Smooth muscle cell (in vitro differentiated cells): ENCODE results near the gene SLC25A21. TPM values are rescaled to one million over a fixed set of nuclear protein-coding genes. Genes with fewer than 3 reads are reported as not detected.
"Not testable (repeated sequence)": the region's sequence is repeated elsewhere in the genome, so short reads cannot be mapped to it uniquely, and the experiment has no call there.

Experiments used
- DNase-seq: peaks from one replicate; lab custom pipeline; 2025; ENCODE audit not compliant: unreplicated experiment; lab: John Stamatoyannopoulos, UW
- H2AFZ ChIP-seq: fragments of 200-600 bp; sonication (generic); 2 replicates; pipeline ENCODE4 v1.6.0; 2016; ENCODE audit warnings: antibody characterized with exemption, low read depth, mild to moderate bottlenecking
- H3F3A ChIP-seq: fragments of 200-600 bp; sonication (generic); 2 replicates; pipeline ENCODE4 v1.6.0; 2017; ENCODE audit warnings: antibody characterized with exemption, low read depth
- H3K27ac ChIP-seq: fragments of 200-600 bp; sonication (generic); 2 replicates; pipeline ENCODE4 v1.5.1; 2016; ENCODE audit warnings: low read depth, mild to moderate bottlenecking
- H3K27me3 ChIP-seq: fragments of 200-600 bp; sonication (generic); 2 replicates; pipeline ENCODE4 v1.6.1; 2016; ENCODE audit warnings: low read depth, mild to moderate bottlenecking
- H3K36me3 ChIP-seq: fragments of 200-600 bp; sonication (generic); 2 replicates; pipeline ENCODE4 v1.5.1; 2016; ENCODE audit warnings: low read depth
- H3K4me1 ChIP-seq: fragments of 200-600 bp; sonication (generic); 2 replicates; pipeline ENCODE4 v1.5.1; 2016; ENCODE audit warnings: low read depth
- H3K4me2 ChIP-seq: fragments of 200-600 bp; sonication (generic); 2 replicates; pipeline ENCODE4 v1.6.0; 2016; ENCODE audit warnings: mild to moderate bottlenecking
- H3K4me3 ChIP-seq: fragments of 200-600 bp; sonication (generic); 2 replicates; pipeline ENCODE4 v1.5.1; 2016; ENCODE audit warnings: mild to moderate bottlenecking
- H3K79me2 ChIP-seq: fragments of 200-600 bp; sonication (generic); 2 replicates; pipeline ENCODE4 v1.6.0; 2016; ENCODE audit warnings: low read depth, mild to moderate bottlenecking
- H3K9ac ChIP-seq: fragments of 200-600 bp; sonication (generic); 2 replicates; pipeline ENCODE4 v1.6.0; 2016; ENCODE audit warnings: low read depth
- H3K9me3 ChIP-seq: fragments of 200-600 bp; sonication (generic); replicated peaks from 2 replicates; pipeline ENCODE4 v1.5.1; 2016; ENCODE audit warnings: low read depth
- H4K20me1 ChIP-seq: fragments of 200-600 bp; sonication (generic); 2 replicates; pipeline ENCODE4 v1.6.0; 2016; ENCODE audit warnings: low read depth
- WGBS: methylation state at CpG from one replicate; pipeline ENCODE4 v1.1.7; 2016; ENCODE audit warnings: low lambda C conversion rate; 5-methylcytosine and 5-hydroxymethylcytosine counted together
- polyA plus RNA-seq: library from polyadenylated mRNA; unstranded; fragments of >200 nt; fragmentation: Nextera tagmentation; extraction: Ambion mirVana; gene quantifications from 2 replicates; pipeline ENCODE4 v1.2.1, GENCODE V29; 2016
- total RNA-seq: library from RNA; depleted of rRNA; stranded (reverse); fragments of >200 nt; gene quantifications from 2 replicates; pipeline ENCODE4 v1.2.3, GENCODE V29; 2014
- TF ChIP-seq, protein P1 (sequence below): fragments of 200-600 bp; sonication (generic); IDR thresholded peaks from 2 replicates; pipeline ENCODE4 v1.5.1; 2017; ENCODE audit warnings: borderline replicate concordance, mild to moderate bottlenecking, antibody characterized with exemption; ENCODE audit not compliant: insufficient read depth, poor library complexity, severe bottlenecking

The SLC25A21 gene
- total and polyA plus RNA-seq, 2 experiments from 2014 or later, result 1.1 TPM; not detected in 1

DNA sequence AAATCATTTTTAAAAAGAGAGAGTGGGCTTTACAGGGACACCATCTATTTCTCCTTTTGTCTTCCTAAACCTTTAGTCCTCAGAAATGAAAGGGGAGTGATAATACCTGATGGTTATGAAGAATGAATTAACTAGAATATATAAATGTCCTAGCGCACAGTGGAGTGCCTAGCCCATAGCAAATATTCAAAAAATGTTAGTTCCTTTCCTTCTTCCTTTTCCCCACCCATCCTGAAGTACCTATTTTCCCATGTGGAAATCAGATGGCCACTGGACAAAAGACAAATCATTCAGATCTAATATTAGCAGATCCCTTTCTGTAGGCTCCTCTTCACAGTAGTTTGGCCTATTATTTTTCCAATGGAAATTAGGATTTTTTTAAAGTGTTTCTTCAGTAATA lies 90.0 kb downstream of the SLC25A21 start:
- Histone ChIP-seq H4K20me1 (no peaks in the 10 kb centered on the region), H3K4me1 (no peaks in the 10 kb centered on the region), H3K4me2 (no peak overlapping the region), H3F3A (no peaks in the 10 kb centered on the region), H3K27ac (no peak overlapping the region), H3K9ac (no peak overlapping the region), H3K36me3 (no peaks in the 10 kb centered on the region), H3K4me3 (no peak overlapping the region), H2AFZ (no peak overlapping the region), H3K79me2 (no peaks in the 10 kb centered on the region), H3K27me3 (no peaks in the 10 kb centered on the region), H3K9me3 (no peaks in the 10 kb centered on the region)
- no peak for DNase-seq
- 3% methylated on average over 1 of the region's 1 CpG for WGBS
- TF ChIP-seq, protein P1, sequence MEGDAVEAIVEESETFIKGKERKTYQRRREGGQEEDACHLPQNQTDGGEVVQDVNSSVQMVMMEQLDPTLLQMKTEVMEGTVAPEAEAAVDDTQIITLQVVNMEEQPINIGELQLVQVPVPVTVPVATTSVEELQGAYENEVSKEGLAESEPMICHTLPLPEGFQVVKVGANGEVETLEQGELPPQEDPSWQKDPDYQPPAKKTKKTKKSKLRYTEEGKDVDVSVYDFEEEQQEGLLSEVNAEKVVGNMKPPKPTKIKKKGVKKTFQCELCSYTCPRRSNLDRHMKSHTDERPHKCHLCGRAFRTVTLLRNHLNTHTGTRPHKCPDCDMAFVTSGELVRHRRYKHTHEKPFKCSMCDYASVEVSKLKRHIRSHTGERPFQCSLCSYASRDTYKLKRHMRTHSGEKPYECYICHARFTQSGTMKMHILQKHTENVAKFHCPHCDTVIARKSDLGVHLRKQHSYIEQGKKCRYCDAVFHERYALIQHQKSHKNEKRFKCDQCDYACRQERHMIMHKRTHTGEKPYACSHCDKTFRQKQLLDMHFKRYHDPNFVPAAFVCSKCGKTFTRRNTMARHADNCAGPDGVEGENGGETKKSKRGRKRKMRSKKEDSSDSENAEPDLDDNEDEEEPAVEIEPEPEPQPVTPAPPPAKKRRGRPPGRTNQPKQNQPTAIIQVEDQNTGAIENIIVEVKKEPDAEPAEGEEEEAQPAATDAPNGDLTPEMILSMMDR, result no peak

- Histone ChIP-seq H4K20me1 (no peaks in the 10 kb centered on the region), H3K4me2 (no peak overlapping the region), H3K9me3 (no peaks in the 10 kb centered on the region), H3K79me2 (no peaks in the 10 kb centered on the region), H3K9ac (no peak overlapping the region), H3K27ac (no peak overlapping the region), H2AFZ (no peak overlapping the region), H3K27me3 (no peaks in the 10 kb centered on the region), H3F3A (no peaks in the 10 kb centered on the region), H3K36me3 (no peaks in the 10 kb centered on the region), H3K4me3 (no peak overlapping the region), H3K4me1 (no peaks in the 10 kb centered on the region)
- TF ChIP-seq, protein P1, result no peak
- DNase-seq, result no peak
These were observed 90.5 kb downstream of the SLC25A21 start for GRCh38 chr14:37081856-37082255.

GRCh38 chr14:37081218-37081617 lies 91.2 kb downstream of the SLC25A21 start:
- Histone ChIP-seq H3K27me3 (no peaks in the 10 kb centered on the region), H2AFZ (no peak overlapping the region), H3K4me2 (no peak overlapping the region), H3K79me2 (no peaks in the 10 kb centered on the region), H3K4me3 (no peak overlapping the region), H3K36me3 (no peaks in the 10 kb centered on the region), H3K27ac (no peak overlapping the region), H3F3A (no peaks in the 10 kb centered on the region), H4K20me1 (no peaks in the 10 kb centered on the region), H3K9ac (no peak overlapping the region), H3K9me3 (no peaks in the 10 kb centered on the region), H3K4me1 (no peaks in the 10 kb centered on the region)
- DNase-seq, result no peak
- TF ChIP-seq, protein P1, result no peak
- 81% methylated on average over 2 of the region's 2 CpGs for WGBS

- no peaks in the 10 kb centered on the region for H3F3A ChIP-seq
- no peak overlapping the region for H3K4me3 ChIP-seq
- H3K4me1 ChIP-seq, result no peaks in the 10 kb centered on the region
- DNase-seq, result no peak
- no peak overlapping the region for H3K9ac ChIP-seq
- no peak overlapping the region for H3K4me2 ChIP-seq
- no peak overlapping the region for H3K27ac ChIP-seq
- H3K79me2 ChIP-seq, result no peaks in the 10 kb centered on the region
- 48% methylated on average over 2 of the region's 2 CpGs for WGBS
- H3K27me3 ChIP-seq, result no peaks in the 10 kb centered on the region
- no peak overlapping the region for H2AFZ ChIP-seq
- H3K9me3 ChIP-seq, result no peaks in the 10 kb centered on the region
- TF ChIP-seq, protein P1, result no peak
- H3K36me3 ChIP-seq, result no peaks in the 10 kb centered on the region
- H4K20me1 ChIP-seq, result no peaks in the 10 kb centered on the region
These were observed 94.3 kb downstream of the SLC25A21 start for GRCh38 chr14:37078131-37078530.

DNA sequence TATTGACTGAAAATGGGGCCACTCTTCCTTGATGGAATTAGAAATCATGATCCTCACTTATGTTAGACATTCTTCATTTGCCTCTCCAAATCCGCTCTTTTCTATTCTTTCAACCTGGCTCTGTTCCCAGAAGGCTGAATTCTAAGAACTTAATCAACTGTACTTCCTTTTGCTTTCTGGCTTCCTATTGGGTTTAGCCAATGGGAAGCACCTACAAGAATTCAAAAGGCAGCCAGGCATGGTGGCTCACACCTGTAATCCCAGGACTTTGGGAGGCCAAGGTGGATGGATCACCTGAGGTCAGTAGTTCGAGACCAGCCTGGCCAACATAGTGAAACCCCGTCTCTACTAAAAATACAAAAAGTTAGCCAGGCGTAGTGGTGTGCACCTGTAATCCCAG lies 98.1 kb downstream of the SLC25A21 start:
- not testable (repeated sequence) for H3K9me3 ChIP-seq, H3K27ac ChIP-seq, H3K9ac ChIP-seq, H2AFZ ChIP-seq, H3K4me2 ChIP-seq, H3F3A ChIP-seq, H3K79me2 ChIP-seq, DNase-seq, H3K36me3 ChIP-seq, H4K20me1 ChIP-seq, H3K27me3 ChIP-seq, H3K4me3 ChIP-seq, H3K4me1 ChIP-seq
- WGBS, result 82% methylated on average over 4 of the region's 4 CpGs
